ENCODE measurements around the gene ARHGAP23. TPM values are rescaled to one million over a fixed set of nuclear protein-coding genes. Genes with fewer than 3 reads are reported as not detected.

The ARHGAP23 gene
- total RNA-seq, 1 donor from 2014 or later = 25.6 TPM

DNA sequence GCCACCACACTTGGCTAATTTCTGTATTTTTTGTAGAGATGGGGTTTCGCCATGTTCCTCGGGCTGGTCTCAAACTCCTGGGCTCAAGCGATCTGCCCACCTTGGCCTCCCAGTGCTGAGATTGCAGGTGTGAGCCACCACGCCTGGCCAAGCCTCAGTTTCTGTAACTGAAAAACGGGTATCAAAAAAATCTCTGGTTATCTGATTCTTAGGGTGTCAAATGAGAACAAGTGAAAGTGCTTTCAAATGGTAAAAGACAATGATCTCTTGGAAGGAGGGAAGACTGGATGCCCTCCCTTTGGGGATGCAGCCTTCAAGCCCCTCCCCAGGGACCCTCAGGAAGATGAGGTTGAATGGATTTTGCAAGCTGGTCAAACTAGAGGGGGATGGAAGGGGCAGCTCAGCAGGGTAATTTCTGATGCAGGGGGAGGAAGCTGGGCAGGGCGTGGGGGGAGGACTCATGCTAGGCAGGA, 22.3 kb downstream of the ARHGAP23 start:
- Histone ChIP-seq H3K9ac (ENCODE audit: low read depth in 1 of 3, low read length in 3 of 3) (no peak overlapping the region), H3K36me3 (ENCODE audit: control insufficient read depth in 3 of 3, insufficient read depth in 3 of 3, low read length in 3 of 3) (no peaks in the 10 kb centered on the region), H3K9me3 (ENCODE audit: control insufficient read depth in 3 of 3, low read length in 3 of 3) (no peaks in the 10 kb centered on the region), H3K4me3 (ENCODE audit: low read length in 3 of 3) (no peak overlapping the region), H3K27me3 (ENCODE audit: control insufficient read depth in 3 of 3, insufficient read depth in 3 of 3, low read length in 3 of 3) (peaks cover 0 to 6% (median 0%) of the 10 kb centered on the region in 3 donors), H3K4me1 (ENCODE audit: control insufficient read depth in 3 of 3, insufficient read depth in 3 of 3, low read length in 3 of 3) (peaks cover 34 to 59% (median 56%) of the 10 kb centered on the region in 3 donors), H3K27ac (ENCODE audit: low read depth, low read length) (peak overlapping the region; percentile 60)

DNA sequence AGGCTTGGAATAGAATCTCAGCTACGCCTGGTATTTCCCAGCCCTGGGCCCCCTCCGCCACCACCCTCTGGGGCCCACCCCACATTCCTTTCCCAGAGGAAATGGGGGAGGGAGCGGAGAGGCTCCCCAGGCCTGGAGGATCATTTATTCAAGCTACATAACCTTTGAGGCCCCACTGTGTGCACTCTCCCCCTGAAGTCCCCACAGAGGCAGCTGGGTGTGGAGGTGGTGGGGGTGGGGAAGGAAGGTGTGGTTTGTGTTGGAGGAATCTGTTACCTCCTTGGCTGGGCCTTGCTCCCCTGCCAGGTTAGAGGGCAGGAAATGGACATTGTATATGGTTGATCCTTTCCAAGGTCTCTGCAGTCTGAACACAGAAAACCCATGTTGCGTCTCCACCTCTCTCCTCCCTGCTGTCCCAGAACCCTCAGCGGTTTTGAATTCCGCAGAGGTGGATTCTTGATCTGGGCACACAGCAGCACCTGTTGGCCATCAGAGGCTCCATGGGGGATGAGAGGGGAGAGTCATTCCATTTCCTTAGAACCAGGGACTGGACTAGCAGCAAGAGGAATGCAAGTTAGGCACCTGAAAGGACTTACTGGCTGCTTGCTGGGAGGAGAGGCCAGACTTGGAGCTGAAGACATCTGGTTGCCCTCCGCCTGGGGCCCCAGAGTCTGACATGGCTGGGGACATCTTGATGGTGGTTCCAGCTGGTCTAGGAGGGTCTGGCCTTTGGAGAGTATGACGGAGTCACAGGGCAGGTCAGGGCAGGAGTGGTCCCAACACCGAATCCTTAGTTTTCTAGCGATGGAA, 23.0 kb downstream of the ARHGAP23 start:
- Histone ChIP-seq H3K27me3 (ENCODE audit: control insufficient read depth in 3 of 3, insufficient read depth in 3 of 3, low read length in 3 of 3) (peaks cover 0 to 6% (median 0%) of the 10 kb centered on the region in 3 donors), H3K4me3 (ENCODE audit: low read length in 3 of 3) (peak overlapping the region in 2 of 3 donors; percentile 29 to 48), H3K27ac (ENCODE audit: low read depth, low read length) (peak overlapping the region; percentile 69), H3K4me1 (ENCODE audit: control insufficient read depth in 3 of 3, insufficient read depth in 3 of 3, low read length in 3 of 3) (peaks cover 39 to 65% (median 63%) of the 10 kb centered on the region in 3 donors), H3K9ac (ENCODE audit: low read depth in 1 of 3, low read length in 3 of 3) (peak overlapping the region in 2 of 3 donors; percentile 23 to 45), H3K36me3 (ENCODE audit: control insufficient read depth in 3 of 3, insufficient read depth in 3 of 3, low read length in 3 of 3) (no peaks in the 10 kb centered on the region), H3K9me3 (ENCODE audit: control insufficient read depth in 3 of 3, low read length in 3 of 3) (no peaks in the 10 kb centered on the region)

DNA sequence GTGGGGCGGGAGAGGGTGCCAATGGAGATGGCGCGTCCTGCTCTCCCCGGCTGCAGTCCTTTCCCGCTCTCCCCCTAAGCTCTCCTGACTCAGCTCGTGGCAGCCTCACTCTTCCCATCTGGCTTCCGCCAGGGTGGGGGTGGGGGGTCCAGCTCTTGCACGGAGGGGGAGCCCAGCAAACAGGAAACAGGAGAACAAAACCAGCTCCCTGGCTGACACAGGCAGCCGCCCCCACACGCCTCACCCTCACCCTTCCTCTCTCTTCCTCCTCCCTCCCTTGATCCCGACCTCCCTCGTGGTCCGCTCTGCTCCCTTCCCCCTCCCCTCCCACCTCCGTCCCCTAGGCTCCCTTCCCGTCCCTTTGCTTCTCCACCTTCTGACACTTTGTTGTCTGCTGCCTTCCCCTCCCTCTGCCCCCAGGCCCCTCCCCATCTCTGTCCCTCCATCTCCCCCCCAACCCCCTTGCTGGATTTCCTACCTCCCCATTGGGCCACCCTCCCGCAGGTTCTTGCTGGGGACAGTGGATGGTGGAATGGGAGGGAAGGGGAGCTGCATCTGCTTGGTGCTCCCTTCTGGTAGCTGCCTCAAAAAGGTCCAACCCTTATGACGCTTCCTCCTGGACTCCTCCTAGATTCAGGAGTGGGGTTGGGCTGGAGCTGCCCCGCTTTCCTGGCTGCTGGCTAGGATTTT, 23.7 kb downstream of the ARHGAP23 start:
- Histone ChIP-seq H3K27me3 (ENCODE audit: control insufficient read depth in 3 of 3, insufficient read depth in 3 of 3, low read length in 3 of 3) (peaks cover 0 to 6% (median 0%) of the 10 kb centered on the region in 3 donors), H3K4me1 (ENCODE audit: control insufficient read depth in 3 of 3, insufficient read depth in 3 of 3, low read length in 3 of 3) (peaks cover 39 to 71% (median 67%) of the 10 kb centered on the region in 3 donors), H3K36me3 (ENCODE audit: control insufficient read depth in 3 of 3, insufficient read depth in 3 of 3, low read length in 3 of 3) (no peaks in the 10 kb centered on the region), H3K9me3 (ENCODE audit: control insufficient read depth in 3 of 3, low read length in 3 of 3) (no peaks in the 10 kb centered on the region), H3K27ac (ENCODE audit: low read depth, low read length) (peak overlapping the region; percentile 69), H3K4me3 (ENCODE audit: low read length in 3 of 3) (peak overlapping the region in 2 of 3 donors; percentile 29 to 48), H3K9ac (ENCODE audit: low read depth in 1 of 3, low read length in 3 of 3) (peak overlapping the region in 1 of 3 donors; percentile 45)

DNA sequence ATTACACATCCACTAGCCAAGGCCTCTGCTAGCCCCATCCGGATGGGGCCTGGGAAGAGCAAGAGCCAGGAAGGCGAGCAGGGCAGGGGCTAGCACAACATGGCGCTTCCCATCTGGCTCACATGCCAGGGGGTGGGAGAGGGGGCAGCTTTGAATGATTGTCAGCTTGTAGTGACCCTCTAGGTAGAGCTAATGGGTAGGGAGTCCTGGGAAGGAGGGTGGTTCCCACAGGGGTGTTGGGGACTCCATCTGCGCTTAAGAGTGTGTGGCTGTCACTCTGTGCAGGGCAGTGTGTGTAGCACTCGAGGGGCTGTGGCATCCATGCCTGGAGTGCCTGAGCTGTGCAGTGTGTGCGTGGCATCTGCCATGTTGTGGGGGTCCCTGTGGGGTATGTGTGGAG, 24.5 kb downstream of the ARHGAP23 start:
- H3K27me3 ChIP-seq (ENCODE audit: control insufficient read depth in 3 of 3, insufficient read depth in 3 of 3, low read length in 3 of 3) = peaks cover 0 to 6% (median 0%) of the 10 kb centered on the region in 3 donors
- H3K36me3 ChIP-seq (ENCODE audit: control insufficient read depth in 3 of 3, insufficient read depth in 3 of 3, low read length in 3 of 3) = no peaks in the 10 kb centered on the region
- no peaks in the 10 kb centered on the region for H3K9me3 ChIP-seq (ENCODE audit: control insufficient read depth in 3 of 3, low read length in 3 of 3)
- peak overlapping the region; percentile 69 for H3K27ac ChIP-seq (ENCODE audit: low read depth, low read length)
- H3K9ac ChIP-seq (ENCODE audit: low read depth in 1 of 3, low read length in 3 of 3) = peak overlapping the region in 1 of 3 donors; percentile 21
- peaks cover 38 to 75% (median 67%) of the 10 kb centered on the region in 3 donors for H3K4me1 ChIP-seq (ENCODE audit: control insufficient read depth in 3 of 3, insufficient read depth in 3 of 3, low read length in 3 of 3)
- H3K4me3 ChIP-seq (ENCODE audit: low read length in 3 of 3) = peak overlapping the region in 1 of 3 donors; percentile 29

DNA sequence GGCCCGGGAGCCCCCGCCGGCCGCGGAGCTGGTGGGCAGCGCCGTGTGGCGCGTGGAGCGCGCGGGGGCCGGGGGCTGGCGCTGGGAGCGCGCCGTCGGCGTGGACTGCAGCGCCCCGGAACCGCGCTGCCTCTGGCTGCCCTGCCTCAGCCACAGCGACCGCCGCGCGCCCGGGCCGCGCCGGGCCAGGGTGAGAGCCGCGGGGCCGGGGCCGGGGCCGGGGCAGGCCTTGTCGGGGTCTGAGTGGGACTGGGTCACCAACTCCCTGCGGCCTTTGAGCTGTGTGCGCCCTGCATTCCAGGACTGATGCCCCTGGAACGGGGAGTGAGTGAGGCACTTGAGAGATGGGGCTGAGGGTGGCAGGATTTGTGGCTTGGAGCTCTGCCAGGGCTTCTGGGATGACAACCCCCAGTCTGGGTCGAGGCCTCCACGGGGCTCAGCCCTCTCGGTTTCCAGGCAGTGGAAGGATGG, 25.7 kb downstream of the ARHGAP23 start:
- Histone ChIP-seq H3K36me3 (ENCODE audit: control insufficient read depth in 3 of 3, insufficient read depth in 3 of 3, low read length in 3 of 3) (peaks cover 0 to 7% (median 4%) of the 10 kb centered on the region in 3 donors), H3K4me3 (ENCODE audit: low read length in 3 of 3) (peak overlapping the region; percentile 43 to 63 (median 62)), H3K4me1 (ENCODE audit: control insufficient read depth in 3 of 3, insufficient read depth in 3 of 3, low read length in 3 of 3) (peaks cover 34 to 70% (median 70%) of the 10 kb centered on the region in 3 donors), H3K9me3 (ENCODE audit: control insufficient read depth in 3 of 3, low read length in 3 of 3) (no peaks in the 10 kb centered on the region), H3K27me3 (ENCODE audit: control insufficient read depth in 3 of 3, insufficient read depth in 3 of 3, low read length in 3 of 3) (peaks cover 0 to 6% (median 0%) of the 10 kb centered on the region in 3 donors), H3K9ac (ENCODE audit: low read depth in 1 of 3, low read length in 3 of 3) (peak overlapping the region; percentile 62 to 69 (median 63)), H3K27ac (ENCODE audit: low read depth, low read length) (peak overlapping the region; percentile 75)

DNA sequence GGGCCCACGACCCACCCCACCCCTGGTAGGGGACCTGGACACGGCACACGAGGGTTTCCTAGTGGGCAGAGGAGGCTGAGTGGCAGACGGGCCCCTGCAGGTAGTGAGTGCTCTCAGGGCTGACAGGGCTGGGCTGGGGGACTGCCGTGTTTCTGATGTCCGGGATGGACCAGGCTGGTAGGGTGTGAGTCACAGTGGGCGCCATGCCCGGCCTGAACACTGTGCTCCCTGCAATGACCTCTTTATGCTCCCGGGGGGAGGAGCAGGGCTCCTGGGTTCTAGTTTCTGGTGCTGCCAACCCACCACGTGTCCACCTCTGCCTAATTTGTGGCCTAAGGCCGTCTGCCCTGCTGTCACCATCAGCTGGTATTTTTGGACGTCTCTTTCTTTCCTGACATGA, 26.3 kb downstream of the ARHGAP23 start:
- H3K9ac ChIP-seq (ENCODE audit: low read depth in 1 of 3, low read length in 3 of 3) = peak overlapping the region; percentile 62 to 69 (median 63)
- peaks cover 0 to 6% (median 0%) of the 10 kb centered on the region in 3 donors for H3K27me3 ChIP-seq (ENCODE audit: control insufficient read depth in 3 of 3, insufficient read depth in 3 of 3, low read length in 3 of 3)
- H3K9me3 ChIP-seq (ENCODE audit: control insufficient read depth in 3 of 3, low read length in 3 of 3) = no peaks in the 10 kb centered on the region
- peaks cover 1 to 12% (median 4%) of the 10 kb centered on the region in 3 donors for H3K36me3 ChIP-seq (ENCODE audit: control insufficient read depth in 3 of 3, insufficient read depth in 3 of 3, low read length in 3 of 3)
- peak overlapping the region; percentile 75 for H3K27ac ChIP-seq (ENCODE audit: low read depth, low read length)
- peaks cover 40 to 71% (median 70%) of the 10 kb centered on the region in 3 donors for H3K4me1 ChIP-seq (ENCODE audit: control insufficient read depth in 3 of 3, insufficient read depth in 3 of 3, low read length in 3 of 3)
- peak overlapping the region; percentile 43 to 63 (median 62) for H3K4me3 ChIP-seq (ENCODE audit: low read length in 3 of 3)

DNA sequence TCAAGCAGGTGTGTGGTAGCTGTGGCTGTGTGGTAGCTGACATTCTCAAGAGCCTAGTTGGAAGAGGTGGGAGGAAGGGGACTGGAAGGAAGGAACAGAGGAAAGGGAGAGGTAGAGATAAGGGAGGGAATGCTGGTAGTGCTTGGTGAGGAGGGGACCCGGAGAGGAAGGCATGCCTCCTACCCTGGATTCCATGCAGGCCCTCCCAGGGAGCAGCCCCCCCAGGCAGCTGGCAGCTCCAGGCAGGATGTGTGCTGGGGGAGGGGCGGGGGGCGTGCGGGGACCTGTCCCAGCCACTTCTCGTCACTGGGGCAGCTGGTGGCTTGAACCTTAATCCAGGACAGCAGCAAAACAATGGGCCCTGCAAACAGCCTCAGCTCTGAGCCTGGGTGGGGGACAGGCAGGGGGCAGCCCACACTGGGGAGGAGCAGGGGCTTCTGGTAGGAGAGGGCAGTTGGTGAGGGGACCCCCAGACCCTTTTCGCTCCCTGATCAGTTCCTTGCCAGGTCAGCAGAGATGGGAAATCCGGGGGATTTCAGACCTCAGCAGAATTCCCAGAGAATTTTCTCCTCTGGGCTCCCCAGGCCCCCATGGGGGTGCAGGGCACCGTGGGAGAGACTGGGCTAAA, 27.1 kb downstream of the ARHGAP23 start:
- Histone ChIP-seq H3K9me3 (ENCODE audit: control insufficient read depth in 3 of 3, low read length in 3 of 3) (no peaks in the 10 kb centered on the region), H3K4me3 (ENCODE audit: low read length in 3 of 3) (peak overlapping the region; percentile 22 to 43 (median 31)), H3K27ac (ENCODE audit: low read depth, low read length) (peak overlapping the region; percentile 75), H3K36me3 (ENCODE audit: control insufficient read depth in 3 of 3, insufficient read depth in 3 of 3, low read length in 3 of 3) (peaks cover 4 to 20% (median 8%) of the 10 kb centered on the region in 3 donors), H3K4me1 (ENCODE audit: control insufficient read depth in 3 of 3, insufficient read depth in 3 of 3, low read length in 3 of 3) (peaks cover 49 to 74% (median 71%) of the 10 kb centered on the region in 3 donors), H3K9ac (ENCODE audit: low read depth in 1 of 3, low read length in 3 of 3) (peak overlapping the region in 2 of 3 donors; percentile 51 to 69), H3K27me3 (ENCODE audit: control insufficient read depth in 3 of 3, insufficient read depth in 3 of 3, low read length in 3 of 3) (peaks cover 0 to 6% (median 0%) of the 10 kb centered on the region in 3 donors)

DNA sequence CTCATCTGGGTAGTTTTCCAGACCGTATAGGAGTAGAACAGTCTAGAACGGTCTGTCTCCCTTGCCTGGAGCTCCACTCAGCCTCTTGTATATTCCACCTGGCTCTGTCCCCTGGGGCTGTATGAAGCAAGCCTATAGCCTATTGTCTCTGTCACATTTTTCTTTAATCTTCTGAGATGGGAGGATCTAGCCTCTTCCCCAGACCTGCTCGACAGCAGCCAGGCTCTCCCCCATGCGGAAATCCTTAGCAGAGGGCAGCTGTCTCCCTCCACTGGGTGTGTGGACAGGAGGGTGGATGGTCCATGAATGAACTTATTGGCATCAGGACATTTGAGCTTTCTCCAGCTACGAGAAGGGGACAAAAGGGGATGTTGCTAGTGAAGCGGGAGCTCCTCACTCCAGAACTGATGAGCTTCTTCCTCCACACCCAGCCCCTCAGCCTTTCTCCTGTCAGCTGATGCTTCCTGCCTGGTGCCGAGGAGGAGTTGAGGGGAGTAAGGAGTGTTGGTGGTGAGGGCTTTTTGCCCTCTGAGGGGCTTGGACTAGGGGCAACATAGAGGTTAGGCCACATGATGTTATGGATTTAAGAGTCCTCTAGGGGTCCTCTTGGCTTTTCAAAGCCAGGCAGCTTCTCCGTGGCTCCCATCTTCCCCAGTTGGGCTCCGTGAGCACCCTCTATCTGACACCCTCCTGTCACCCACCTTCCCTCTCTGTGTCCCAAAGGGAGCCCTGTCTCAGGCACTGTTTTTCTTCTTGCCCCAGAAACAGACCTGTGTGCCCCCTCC, 28.0 kb downstream of the ARHGAP23 start:
- peaks cover 0 to 6% (median 0%) of the 10 kb centered on the region in 3 donors for H3K27me3 ChIP-seq (ENCODE audit: control insufficient read depth in 3 of 3, insufficient read depth in 3 of 3, low read length in 3 of 3)
- peaks cover 50 to 67% (median 63%) of the 10 kb centered on the region in 3 donors for H3K4me1 ChIP-seq (ENCODE audit: control insufficient read depth in 3 of 3, insufficient read depth in 3 of 3, low read length in 3 of 3)
- peak overlapping the region in 2 of 3 donors; percentile 51 to 69 for H3K9ac ChIP-seq (ENCODE audit: low read depth in 1 of 3, low read length in 3 of 3)
- no peaks in the 10 kb centered on the region for H3K9me3 ChIP-seq (ENCODE audit: control insufficient read depth in 3 of 3, low read length in 3 of 3)
- no peak overlapping the region for H3K27ac ChIP-seq (ENCODE audit: low read depth, low read length)
- no peak overlapping the region for H3K4me3 ChIP-seq (ENCODE audit: low read length in 3 of 3)
- peaks cover 4 to 21% (median 8%) of the 10 kb centered on the region in 3 donors for H3K36me3 ChIP-seq (ENCODE audit: control insufficient read depth in 3 of 3, insufficient read depth in 3 of 3, low read length in 3 of 3)
